Fibroblast of skin of scalp (primary cell): Measurements from ENCODE around the gene WDR86.

Source experiments
- DNase-seq: peaks from one replicate; pipeline ENCODE4 v3.0.0-alpha.2; 2013

WDR86 gene

DNA sequence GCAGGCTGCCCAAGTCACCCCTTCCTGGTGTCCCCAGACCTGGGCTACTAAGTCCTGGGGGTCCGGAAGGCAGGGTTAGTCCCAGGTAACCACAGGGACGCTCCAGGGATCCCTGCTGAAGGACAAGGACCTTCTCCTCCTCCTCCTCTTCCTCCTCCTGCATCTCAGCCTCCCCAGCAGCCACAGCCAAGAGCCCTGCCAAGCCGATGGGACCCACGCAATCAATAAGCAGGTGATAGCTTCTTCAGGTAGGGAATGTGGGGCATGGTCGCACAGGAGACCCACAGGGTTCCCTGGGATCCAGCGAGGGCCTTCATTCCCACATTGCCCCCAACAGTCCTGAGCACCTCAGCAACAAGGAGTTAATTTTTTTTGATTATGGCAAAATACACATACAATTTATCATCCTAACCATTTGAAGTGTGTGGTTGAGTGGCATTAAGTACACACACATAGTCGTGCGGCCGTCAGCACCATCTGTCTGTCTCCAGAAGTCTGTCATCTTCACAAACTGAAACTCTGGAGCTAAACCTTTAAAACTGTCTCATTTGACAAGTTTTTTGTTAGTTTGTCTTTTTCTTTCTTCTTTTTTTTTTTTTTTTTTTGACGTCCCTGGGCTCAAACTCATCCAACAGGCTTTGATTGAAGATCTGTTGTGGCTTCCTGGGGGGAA lies 18.0 kb upstream of the WDR86 start:
- DNase-seq: no peak

GRCh38 chr7:151426904-151427704 lies 17.3 kb upstream of the WDR86 start:
- no peak for DNase-seq

- DNase-seq: peak; percentile 88
These were observed 16.6 kb upstream of the WDR86 start for GRCh38 chr7:151426441-151426903.

DNA sequence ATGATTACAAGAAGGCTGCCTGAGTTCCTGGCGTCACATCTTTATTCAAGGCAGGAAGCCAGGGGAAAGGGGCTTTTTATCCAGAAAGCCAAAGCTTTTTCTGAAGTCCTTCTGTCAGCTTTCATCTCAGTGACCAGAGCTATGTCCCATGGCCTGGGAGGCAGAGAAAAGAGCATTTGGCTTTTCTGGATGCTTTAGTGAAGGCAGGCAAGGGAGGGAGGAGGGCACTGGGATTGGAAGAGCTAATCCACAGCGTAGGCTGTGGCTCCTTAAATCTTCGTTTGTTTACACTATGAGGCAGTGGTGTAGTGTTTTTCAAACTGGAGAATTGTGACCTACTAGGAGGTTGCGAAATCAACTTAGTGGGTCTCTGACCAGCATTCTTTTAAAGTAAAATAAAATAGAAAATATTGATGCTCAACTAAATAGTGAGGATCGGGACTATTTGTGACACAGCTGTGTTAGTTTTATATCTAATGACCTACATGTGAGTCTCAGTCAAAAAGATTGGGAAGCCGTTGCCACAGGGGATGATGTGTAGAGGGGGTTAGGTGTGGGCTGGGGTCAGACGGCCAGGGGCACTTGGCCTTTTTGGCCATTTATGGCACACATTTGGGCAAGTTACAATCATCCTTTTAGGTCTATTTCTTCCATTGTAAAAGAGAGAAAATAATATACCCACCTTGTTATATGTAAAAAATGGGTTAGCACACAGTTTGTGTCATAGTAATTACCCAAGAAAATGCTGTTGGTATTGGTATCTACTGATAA lies 16.0 kb upstream of the WDR86 start:
- peak; percentile 44 for DNase-seq

GRCh38 chr7:151424799-151425198 lies 15.0 kb upstream of the WDR86 start:
- no peak for DNase-seq

- DNase-seq: no peak
These were observed 14.1 kb upstream of the WDR86 start for GRCh38 chr7:151423936-151424335.

- no peak for DNase-seq
These were observed 13.4 kb upstream of the WDR86 start for GRCh38 chr7:151423226-151423625.

DNA sequence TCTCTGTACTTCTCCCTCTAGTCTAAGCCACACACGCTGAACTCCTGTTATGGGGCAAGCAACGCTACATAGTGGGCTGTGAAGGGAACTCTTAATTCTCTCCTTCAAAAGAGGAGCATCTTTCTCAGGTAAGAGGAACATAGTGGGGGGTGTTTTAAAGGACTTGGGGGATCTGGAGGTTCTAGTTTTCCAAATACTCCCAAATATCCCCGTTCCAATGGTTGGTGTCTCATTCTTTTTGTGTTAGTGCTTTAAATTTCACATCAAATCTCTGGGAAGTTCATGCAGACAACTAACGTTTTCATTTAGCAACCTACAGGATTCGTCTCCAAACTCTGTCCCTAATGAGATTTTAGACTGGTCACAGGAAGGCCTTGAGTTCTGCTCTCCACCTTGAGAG lies 12.4 kb upstream of the WDR86 start:
- no peak for DNase-seq

- no peak for DNase-seq
These were observed 10.3 kb upstream of the WDR86 start for GRCh38 chr7:151420144-151420543.

DNA sequence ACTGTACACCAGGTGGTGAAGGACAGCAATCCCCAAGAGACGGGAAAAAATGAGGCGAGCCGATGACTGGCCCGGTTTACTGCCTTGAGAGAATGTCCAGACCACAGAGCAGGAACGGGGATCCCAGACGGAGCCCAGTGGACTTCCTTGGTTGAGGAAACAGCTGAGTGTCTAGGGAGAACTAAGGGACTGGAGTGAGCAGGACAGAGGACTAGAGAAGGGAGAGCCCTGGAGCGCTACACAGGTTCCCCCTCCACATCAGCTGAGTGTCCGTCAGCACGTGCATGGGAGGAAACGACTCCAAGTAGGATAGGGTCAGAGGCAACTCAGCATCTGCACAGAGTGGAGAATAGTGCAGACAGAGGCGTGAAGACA lies 7.1 kb upstream of the WDR86 start:
- DNase-seq: no peak

GRCh38 chr7:151416112-151416940 lies 6.5 kb upstream of the WDR86 start:
- DNase-seq: no peak

- DNase-seq: no peak
These were observed 5.7 kb upstream of the WDR86 start for GRCh38 chr7:151415375-151416105.

DNA sequence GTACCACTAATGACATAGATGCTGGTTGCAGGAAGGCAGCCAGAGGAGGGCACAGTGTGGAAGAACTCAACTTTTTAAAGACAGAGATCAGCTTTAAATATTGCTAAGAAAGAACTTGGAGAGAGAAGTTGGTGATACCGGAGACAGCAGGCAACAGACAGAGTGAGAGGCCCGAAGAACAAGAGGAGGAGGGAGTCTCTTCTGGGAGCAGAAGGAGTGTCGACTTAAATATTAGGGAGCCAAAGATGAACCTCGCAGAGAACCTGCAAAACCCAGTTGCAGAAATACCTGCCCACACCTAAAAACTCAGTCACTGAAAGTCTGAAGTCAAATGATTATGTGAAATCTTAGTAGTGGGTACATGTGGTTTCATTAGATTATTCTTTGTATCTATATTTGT lies 3.4 kb upstream of the WDR86 start:
- DNase-seq: no peak

GRCh38 chr7:151412318-151412717 lies 2.5 kb upstream of the WDR86 start:
- no peak for DNase-seq

GRCh38 chr7:151411551-151411950 lies 1.7 kb upstream of the WDR86 start:
- DNase-seq: no peak

GRCh38 chr7:151410405-151411390 lies 860 bp upstream of the WDR86 start:
- DNase-seq: no peak

- DNase-seq: no peak
These were observed 785 bp downstream of the WDR86 start for GRCh38 chr7:151408839-151409666.

DNA sequence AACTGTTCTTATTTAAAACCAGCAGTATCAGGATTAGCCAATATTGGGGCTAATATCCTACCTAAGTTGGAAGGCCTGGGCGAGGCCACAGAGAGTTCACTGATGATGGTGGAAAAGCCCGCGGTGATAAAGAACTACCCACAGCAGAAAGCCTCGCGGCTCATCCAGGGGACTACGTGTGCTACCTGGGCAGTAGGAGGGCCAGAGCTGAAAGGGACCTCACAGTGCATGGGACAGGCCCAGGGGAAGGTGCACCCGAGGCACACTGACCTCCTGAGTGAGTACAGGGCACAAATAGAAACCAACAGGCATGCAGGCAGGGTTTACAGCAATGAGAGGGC lies 1.4 kb downstream of the WDR86 start:
- no peak for DNase-seq

GRCh38 chr7:151406886-151407583 lies 2.8 kb downstream of the WDR86 start:
- DNase-seq: no peak
